Gastroesophageal sphincter (tissue), 4 donors: ENCODE results near the gene KIAA0825. TPM values are rescaled to one million over a fixed set of nuclear protein-coding genes. Genes with fewer than 3 reads are reported as not detected.

Experiments
- ATAC-seq: fragments of 150-250 bp; one replicate; pipeline ENCODE4 v1.9.1; 2016; ENCODE audit warnings: mild to moderate bottlenecking, moderate library complexity
- H3K27ac ChIP-seq, 4 donors: fragments of 200-600 bp; sonication (generic) in 3 of 4; 1 replicate in 3 of 4; 2 replicates in 1 of 4; pipeline ENCODE4 v1.5.1; 2016 to 2019
- H3K27me3 ChIP-seq: fragments of 200-600 bp; sonication (generic); one replicate; pipeline ENCODE4 v1.5.1; 2019
- H3K36me3 ChIP-seq, 2 donors: fragments of 200-600 bp; sonication (generic); one replicate each; pipeline ENCODE4 v1.5.1; 2019; ENCODE audit warnings: control low read depth in 1 of 2
- H3K4me1 ChIP-seq, 3 donors: fragments of 200-600 bp; sonication (generic); 1 replicate in 2 of 3; 2 replicates in 1 of 3; pipeline ENCODE4 v1.5.1; 2016 to 2019; ENCODE audit warnings: control low read depth in 2 of 3
- H3K4me3 ChIP-seq, 2 donors: fragments of 200-600 bp; sonication (generic); one replicate each; pipeline ENCODE4 v1.5.1; 2019; ENCODE audit warnings: mild to moderate bottlenecking in 1 of 2, moderate library complexity in 1 of 2
- H3K9me3 ChIP-seq, 3 donors: fragments of 200-600 bp; sonication (generic); one replicate each; pipeline ENCODE4 v1.5.1; 2017 to 2019; ENCODE audit warnings: control low read depth in 2 of 3
- CTCF ChIP-seq, 4 experiments: fragments of 200-600 bp in 2 of 4; fragments of 450-650 bp in 2 of 4; sonication (generic) in 1 of 4; IDR thresholded peaks; one replicate each; pipeline ENCODE4 v1.5.1; 2017 to 2019; ENCODE audit warnings: antibody characterized with exemption in 4 of 4, mild to moderate bottlenecking in 2 of 4, moderate library complexity in 2 of 4
- EP300 ChIP-seq: sonication (generic); formaldehyde crosslinking; IDR thresholded peaks from one replicate; pipeline ENCODE4 v1.6.1; 2017; ENCODE audit warnings: antibody characterized with exemption, mild to moderate bottlenecking
- POLR2A ChIP-seq, 2 donors: fragments of 450-650 bp; IDR thresholded peaks; one replicate each; pipeline ENCODE4 v1.6.1; 2017; ENCODE audit warnings: antibody characterized with exemption in 2 of 2, mild to moderate bottlenecking in 2 of 2, moderate library complexity in 1 of 2
- POLR2AphosphoS5 ChIP-seq: sonication (generic); formaldehyde crosslinking; IDR thresholded peaks from one replicate; pipeline ENCODE4 v1.6.1; 2017; ENCODE audit warnings: antibody characterized with exemption
- WGBS, 2 donors: methylation state at CpG; one replicate each; pipeline ENCODE4 v1.1.5; 2018; ENCODE audit warnings: low coverage in 1 of 2; 5-methylcytosine and 5-hydroxymethylcytosine counted together
- total RNA-seq, 4 donors: library from RNA; depleted of rRNA; stranded (reverse); fragments of >200 nt; gene quantifications; one replicate each; pipeline ENCODE4 v1.1.0, GENCODE V29; 2016

The KIAA0825 gene
- total RNA-seq, 4 donors from 2014 or later, result 3.0 to 7.9 (median 4.8) TPM

GRCh38 chr5:94378062-94378461, 240.3 kb downstream of the KIAA0825 start:
- H3K27ac ChIP-seq, result no peak overlapping the region
- no peaks in the 10 kb centered on the region for H3K27me3 ChIP-seq
- no peak for ATAC-seq
- WGBS, 2 donors, result 94 to 100% methylated on average over 1 of the region's 1 CpG
- H3K4me3 ChIP-seq, result no peak overlapping the region
- no peak for TF ChIP-seq CTCF (IDR thresholded peaks at IDR 0.05)
- no peak for TF ChIP-seq EP300
- no peaks in the 10 kb centered on the region for H3K36me3 ChIP-seq
- no peaks in the 10 kb centered on the region for H3K4me1 ChIP-seq
- no peaks in the 10 kb centered on the region for H3K9me3 ChIP-seq

- TF ChIP-seq CTCF (IDR thresholded peaks at IDR 0.05) (no peak), POLR2A (IDR thresholded peaks at IDR 0.05) (no peak), POLR2AphosphoS5 (no peak), EP300 (no peak)
- Histone ChIP-seq H3K36me3 (no peaks in the 10 kb centered on the region), H3K4me3 (no peak overlapping the region), H3K27me3 (no peaks in the 10 kb centered on the region), H3K9me3 (no peaks in the 10 kb centered on the region), H3K27ac (no peak overlapping the region), H3K4me1 (no peaks in the 10 kb centered on the region)
- 70% methylated on average over 4 of the region's 4 CpGs; no CpG with 5 or more reads in 1 of the 2 donors for WGBS, 2 donors
- ATAC-seq, result no peak
Measured at GRCh38 chr5:94376672-94377345, 241.6 kb downstream of the KIAA0825 start.

DNA sequence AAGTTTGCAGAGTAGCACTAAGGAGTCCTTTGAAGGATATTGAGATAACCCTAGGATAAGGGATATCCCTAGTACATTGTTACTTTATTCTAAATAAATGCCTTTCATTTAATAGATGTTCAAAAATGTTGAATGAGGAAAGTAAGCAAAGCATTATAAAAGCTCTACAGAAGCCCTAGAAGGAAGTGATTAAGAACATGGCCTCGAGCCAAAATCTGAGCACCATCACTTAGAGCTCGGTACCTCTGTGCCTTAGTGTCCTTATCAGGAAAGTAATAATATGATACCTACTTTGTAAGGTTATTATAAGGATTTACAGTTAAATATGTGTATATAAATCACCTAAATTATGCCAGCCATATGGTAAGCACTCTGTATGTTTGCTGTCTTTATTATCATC, 242.6 kb downstream of the KIAA0825 start:
- Histone ChIP-seq H3K4me3 (no peak overlapping the region), H3K27ac (no peak overlapping the region), H3K36me3 (no peaks in the 10 kb centered on the region), H3K27me3 (no peaks in the 10 kb centered on the region), H3K9me3 (no peaks in the 10 kb centered on the region), H3K4me1 (no peaks in the 10 kb centered on the region)
- TF ChIP-seq EP300, result no peak
- no peak for TF ChIP-seq POLR2AphosphoS5
- TF ChIP-seq CTCF (IDR thresholded peaks at IDR 0.05), result no peak
- TF ChIP-seq POLR2A (IDR thresholded peaks at IDR 0.05), result no peak
- no peak for ATAC-seq
- 60 to 78% methylated on average over 2 of the region's 2 CpGs for WGBS, 2 donors

DNA sequence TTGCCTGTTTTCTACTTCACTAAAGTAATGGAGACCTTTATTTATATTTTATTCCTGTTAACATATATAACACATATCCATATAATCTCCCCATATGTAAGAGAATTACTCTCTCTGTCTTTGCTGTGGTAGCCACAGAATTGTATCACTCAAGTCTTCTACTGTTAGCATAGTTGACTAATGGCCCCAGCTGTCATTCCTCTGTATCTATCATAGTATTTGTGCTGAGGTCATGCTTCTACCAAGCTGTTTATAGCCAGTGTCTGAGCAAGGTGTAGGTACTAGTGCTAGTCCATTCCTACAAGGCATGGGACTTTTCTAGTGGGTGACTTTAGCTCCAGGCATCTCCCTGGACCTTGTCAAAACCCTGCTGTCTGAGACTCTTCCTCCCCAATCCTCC, 244.1 kb downstream of the KIAA0825 start:
- Histone ChIP-seq H3K4me1 (no peaks in the 10 kb centered on the region), H3K27me3 (no peaks in the 10 kb centered on the region), H3K27ac (no peak overlapping the region), H3K9me3 (no peaks in the 10 kb centered on the region), H3K36me3 (no peaks in the 10 kb centered on the region), H3K4me3 (no peak overlapping the region)
- no peak for TF ChIP-seq EP300
- TF ChIP-seq CTCF (IDR thresholded peaks at IDR 0.05), result no peak
- no peak for TF ChIP-seq POLR2A (IDR thresholded peaks at IDR 0.05)
- no peak for TF ChIP-seq POLR2AphosphoS5
- no peak for ATAC-seq

DNA sequence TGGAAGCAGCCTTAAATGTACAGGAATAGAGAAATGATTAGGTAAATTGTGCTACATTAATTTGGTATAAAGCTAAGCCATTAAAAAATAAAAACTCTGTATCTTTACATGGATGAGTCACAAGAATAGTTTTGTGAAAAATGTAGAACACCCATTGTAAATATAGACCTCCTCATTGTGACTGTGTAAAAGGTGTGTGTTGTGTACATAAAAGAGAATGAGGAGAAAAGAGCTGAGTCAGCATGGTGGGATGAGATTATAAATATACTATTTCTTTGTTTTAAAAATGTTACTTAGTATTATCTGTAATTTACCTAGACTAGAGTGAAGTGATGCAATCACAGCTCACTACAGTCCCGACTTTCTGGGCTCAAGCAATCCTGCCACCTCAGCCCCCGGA, 250.5 kb downstream of the KIAA0825 start:
- no peaks in the 10 kb centered on the region for H3K9me3 ChIP-seq
- no peaks in the 10 kb centered on the region for H3K4me1 ChIP-seq
- H3K36me3 ChIP-seq, result no peaks in the 10 kb centered on the region
- H3K4me3 ChIP-seq, result no peak overlapping the region
- TF ChIP-seq POLR2AphosphoS5 (no peak), CTCF (IDR thresholded peaks at IDR 0.05) (no peak), EP300 (no peak), POLR2A (IDR thresholded peaks at IDR 0.05) (no peak)
- no peak for ATAC-seq
- no peak overlapping the region for H3K27ac ChIP-seq
- H3K27me3 ChIP-seq, result no peaks in the 10 kb centered on the region
- WGBS, 2 donors, result 71 to 84% methylated on average over 2 of the region's 2 CpGs
